Nephron progenitor cell (in vitro differentiated cells): Measurements from ENCODE around the gene BANP.
A peak's percentile ranks its signal among the peaks of the same experiment; 100 is the strongest.
"Not testable (repeated sequence)": the region's sequence is repeated elsewhere in the genome, so short reads cannot be mapped to it uniquely, and the experiment has no call there.

Experiments used
- DNase-seq: peaks from one replicate; pipeline ENCODE4 v3.0.0; 2021
- H3K27ac Mint-ChIP-seq: 2 replicates; pipeline ENCODE4 v1.8.0; 2021; ENCODE audit warnings: mild to moderate bottlenecking, moderate library complexity, mixed read lengths
- H3K27me3 Mint-ChIP-seq: 2 replicates; pipeline ENCODE4 v1.8.0; 2021; ENCODE audit warnings: mild to moderate bottlenecking, low read depth, mixed read lengths; ENCODE audit not compliant: poor library complexity
- H3K36me3 Mint-ChIP-seq: 2 replicates; pipeline ENCODE4 v1.8.0; 2021; ENCODE audit warnings: low read depth, mixed read lengths
- H3K4me1 Mint-ChIP-seq: 2 replicates; pipeline ENCODE4 v1.8.0; 2021; ENCODE audit warnings: mixed read lengths
- H3K4me3 Mint-ChIP-seq: 2 replicates; pipeline ENCODE4 v1.8.0; 2021; ENCODE audit warnings: mild to moderate bottlenecking, moderate library complexity, mixed read lengths
- H3K9me3 Mint-ChIP-seq: 2 replicates; pipeline ENCODE4 v1.8.0; 2021; ENCODE audit warnings: mild to moderate bottlenecking, moderate library complexity, mixed read lengths
- CTCF ChIP-seq: fragments of 200-600 bp; sonication (generic); IDR thresholded peaks from 2 replicates; pipeline ENCODE4 v1.5.0; 2021; ENCODE audit warnings: antibody characterized with exemption

The BANP gene

GRCh38 chr16:87950765-87951551 lies at the start of gene BANP:
TSS of gene BANP (plus strand) at chr16:87951434. CDS start at chr16:87975116, 23,682 bp downstream.
- H3K4me1 Mint-ChIP-seq, result peaks cover 64% of the 10 kb centered on the region
- peaks cover 12% of the 10 kb centered on the region for H3K36me3 Mint-ChIP-seq
- H3K27me3 Mint-ChIP-seq, result peaks cover 4% of the 10 kb centered on the region
- peak; percentile 50 for TF ChIP-seq CTCF
- H3K27ac Mint-ChIP-seq, result peak within 1 kb of the TSS; percentile 100
- peak within 1 kb of the TSS; percentile 99 for H3K4me3 Mint-ChIP-seq
- H3K9me3 Mint-ChIP-seq, result no peaks in the 10 kb centered on the region
- DNase-seq, result peak; percentile 93

GRCh38 chr16:87904963-87905362 lies 46.3 kb upstream of the BANP start:
- H3K4me3 Mint-ChIP-seq, DNase-seq, H3K4me1 Mint-ChIP-seq, H3K27ac Mint-ChIP-seq, H3K9me3 Mint-ChIP-seq, H3K36me3 Mint-ChIP-seq: not testable (repeated sequence)
- peaks cover 20% of the 10 kb centered on the region for H3K27me3 Mint-ChIP-seq

GRCh38 chr16:87905521-87905920 lies 45.7 kb upstream of the BANP start:
- not testable (repeated sequence) for H3K36me3 Mint-ChIP-seq, H3K4me3 Mint-ChIP-seq, H3K9me3 Mint-ChIP-seq, H3K27ac Mint-ChIP-seq, H3K4me1 Mint-ChIP-seq, DNase-seq
- H3K27me3 Mint-ChIP-seq, result peaks cover 20% of the 10 kb centered on the region

GRCh38 chr16:87908101-87908500 lies 43.1 kb upstream of the BANP start:
- H3K27ac Mint-ChIP-seq, H3K9me3 Mint-ChIP-seq, H3K4me3 Mint-ChIP-seq: not testable (repeated sequence)

GRCh38 chr16:87909203-87909935 lies 41.9 kb upstream of the BANP start:
- not testable (repeated sequence) for H3K4me1 Mint-ChIP-seq, H3K4me3 Mint-ChIP-seq, H3K27ac Mint-ChIP-seq, H3K9me3 Mint-ChIP-seq, H3K36me3 Mint-ChIP-seq
- DNase-seq, result peak; percentile 88
- peak; percentile 95 for TF ChIP-seq CTCF
- H3K27me3 Mint-ChIP-seq, result peaks cover 34% of the 10 kb centered on the region

More at GRCh38 chr16:87908101-87908500, 43.1 kb upstream of the BANP start:
- not testable (repeated sequence) for H3K36me3 Mint-ChIP-seq, H3K4me1 Mint-ChIP-seq, DNase-seq
- peaks cover 28% of the 10 kb centered on the region for H3K27me3 Mint-ChIP-seq

GRCh38 chr16:87911106-87911763 lies 40.0 kb upstream of the BANP start:
- H3K36me3 Mint-ChIP-seq, H3K4me3 Mint-ChIP-seq, H3K9me3 Mint-ChIP-seq, H3K4me1 Mint-ChIP-seq, DNase-seq, H3K27ac Mint-ChIP-seq: not testable (repeated sequence)
- H3K27me3 Mint-ChIP-seq, result peaks cover 35% of the 10 kb centered on the region

GRCh38 chr16:87912691-87913090 lies 38.5 kb upstream of the BANP start:
- H3K27me3 Mint-ChIP-seq, result peaks cover 30% of the 10 kb centered on the region
- not testable (repeated sequence) for H3K27ac Mint-ChIP-seq, H3K9me3 Mint-ChIP-seq, DNase-seq, H3K4me3 Mint-ChIP-seq, H3K4me1 Mint-ChIP-seq, H3K36me3 Mint-ChIP-seq

GRCh38 chr16:87914021-87914725 lies 37.1 kb upstream of the BANP start:
- H3K4me1 Mint-ChIP-seq, DNase-seq, H3K4me3 Mint-ChIP-seq, H3K36me3 Mint-ChIP-seq, H3K27ac Mint-ChIP-seq, H3K9me3 Mint-ChIP-seq: not testable (repeated sequence)
- peaks cover 20% of the 10 kb centered on the region for H3K27me3 Mint-ChIP-seq
